ENCODE results near the gene RORC.

- TF ChIP-seq CTCF (IDR thresholded peaks at IDR 0.05; ENCODE audit: low read length) (peak; percentile 50), EZH2 (optimal IDR thresholded peaks at IDR 0.05; ENCODE audit: low read depth, low read length) (no peak), EZH2phosphoT487 (IDR thresholded peaks at IDR 0.05; ENCODE audit: low read length) (no peak)
Measured at GRCh38 chr1:151790071-151790939, 41.3 kb downstream of the RORC start, which contains the start of gene TDRKH.

Measured in MM.1S (cell line).